DOHH2 (cell line): ENCODE data around the gene LRRC8E.

ENCODE experiments used
- H3F3A ChIP-seq: fragments of 200-600 bp; sonication (generic), shearing (Covaris generic); 2 replicates; pipeline ENCODE4 v1.6.0; 2016; ENCODE audit warnings: antibody characterized with exemption, mild to moderate bottlenecking; ENCODE audit not compliant: control insufficient read depth, insufficient read depth
- H3K27ac ChIP-seq: fragments of 200-600 bp; sonication (generic); 2 replicates; pipeline ENCODE4 v1.5.1; 2014; ENCODE audit warnings: low read depth, mild to moderate bottlenecking, low read length, moderate library complexity
- H3K27me3 ChIP-seq: fragments of 200-600 bp; sonication (generic); 2 replicates; pipeline ENCODE4 v1.6.1; 2014; ENCODE audit warnings: mild to moderate bottlenecking, low read length, mixed read lengths; ENCODE audit not compliant: control insufficient read depth
- H3K36me3 ChIP-seq: fragments of 200-600 bp; sonication (generic); 2 replicates; pipeline ENCODE4 v1.6.1; 2014; ENCODE audit warnings: mild to moderate bottlenecking, low read length, moderate library complexity, mixed read lengths; ENCODE audit not compliant: control insufficient read depth
- H3K4me1 ChIP-seq: fragments of 200-600 bp; sonication (generic); 2 replicates; pipeline ENCODE4 v1.6.1; 2014; ENCODE audit warnings: mild to moderate bottlenecking, low read length, mixed read lengths; ENCODE audit not compliant: control insufficient read depth
- H3K4me2 ChIP-seq: fragments of 200-600 bp; sonication (generic); 2 replicates; pipeline ENCODE4 v1.6.0; 2014; ENCODE audit warnings: mild to moderate bottlenecking, low read length, moderate library complexity
- H3K4me3 ChIP-seq: fragments of 200-600 bp; sonication (generic); 2 replicates; pipeline ENCODE4 v1.5.1; 2014; ENCODE audit warnings: mild to moderate bottlenecking, low read length, mixed read lengths
- H3K79me2 ChIP-seq: fragments of 200-600 bp; sonication (generic); 2 replicates; pipeline ENCODE4 v1.6.1; 2014; ENCODE audit warnings: mild to moderate bottlenecking, low read length, mixed read lengths; ENCODE audit not compliant: control insufficient read depth
- H3K9me2 ChIP-seq: fragments of 200-600 bp; sonication (generic); replicated peaks from 2 replicates; pipeline ENCODE4 v1.6.1; 2014; ENCODE audit warnings: mild to moderate bottlenecking, low read length, mixed read lengths; ENCODE audit not compliant: control insufficient read depth
- H3K9me3 ChIP-seq: fragments of 200-600 bp; sonication (generic); 2 replicates; pipeline ENCODE4 v1.6.1; 2014; ENCODE audit warnings: antibody characterized with exemption, low read length, mixed read lengths; ENCODE audit not compliant: control insufficient read depth, insufficient read depth
- H4K20me1 ChIP-seq: fragments of 200-600 bp; sonication (generic); 2 replicates; pipeline ENCODE4 v1.6.0; 2014; ENCODE audit warnings: low read depth, mild to moderate bottlenecking, antibody characterized with exemption, low read length, moderate library complexity; ENCODE audit not compliant: control insufficient read depth, insufficient read depth
- CTCF ChIP-seq: fragments of 200-600 bp; sonication (generic); IDR thresholded peaks from one replicate; pipeline ENCODE4 v1.5.1; 2014; ENCODE audit warnings: antibody characterized with exemption, mild to moderate bottlenecking, low read depth, low read length; ENCODE audit not compliant: poor library complexity, severe bottlenecking
- EZH2phosphoT487 ChIP-seq: fragments of 200-600 bp; sonication (generic); IDR thresholded peaks from 2 replicates; pipeline ENCODE4 v1.6.1; 2017; ENCODE audit warnings: borderline replicate concordance, mild to moderate bottlenecking, antibody characterized with exemption, low read length, moderate library complexity, mixed read lengths

The LRRC8E gene

GRCh38 chr19:7874897-7875273 lies 13.4 kb upstream of the LRRC8E start:
- Histone ChIP-seq H3K4me1 (peaks cover 32% of the 10 kb centered on the region), H3K4me2 (0 out of 2 replicates have a peak overlapping the region, but pooled peaks have one; percentile 29), H3K79me2 (no peaks in the 10 kb centered on the region), H3K9me3 (no peaks in the 10 kb centered on the region; the same call in 1 of the 2 replicates), H3K4me3 (no peak overlapping the region), H4K20me1 (no peaks in the 10 kb centered on the region), H3K9me2 (no peaks in the 10 kb centered on the region), H3F3A (peaks cover 9% of the 10 kb centered on the region), H3K36me3 (no peaks in the 10 kb centered on the region), H3K27me3 (peaks cover 13% of the 10 kb centered on the region), H3K27ac (no peak overlapping the region)
- TF ChIP-seq EZH2phosphoT487, result no peak
- no peak for TF ChIP-seq CTCF

- no peaks in the 10 kb centered on the region for H3K9me2 ChIP-seq
- no peaks in the 10 kb centered on the region for H3F3A ChIP-seq
- no peak for TF ChIP-seq CTCF
- no peak for TF ChIP-seq EZH2phosphoT487
- peaks cover 13% of the 10 kb centered on the region for H3K27me3 ChIP-seq
- no peak overlapping the region for H3K4me2 ChIP-seq
- no peaks in the 10 kb centered on the region for H3K36me3 ChIP-seq
- H3K4me1 ChIP-seq, result peaks cover 8% of the 10 kb centered on the region
- H3K9me3 ChIP-seq, result no peaks in the 10 kb centered on the region
- H4K20me1 ChIP-seq, result no peaks in the 10 kb centered on the region
- H3K27ac ChIP-seq, result no peak overlapping the region
- H3K4me3 ChIP-seq, result no peak overlapping the region
- no peaks in the 10 kb centered on the region for H3K79me2 ChIP-seq
These were observed 11.0 kb upstream of the LRRC8E start for GRCh38 chr19:7877249-7877836.

GRCh38 chr19:7879111-7879807 lies 9.1 kb upstream of the LRRC8E start:
- Histone ChIP-seq H3K27ac (no peak overlapping the region), H3K9me2 (no peaks in the 10 kb centered on the region), H4K20me1 (no peaks in the 10 kb centered on the region), H3K79me2 (no peaks in the 10 kb centered on the region), H3K4me3 (no peak overlapping the region), H3K36me3 (no peaks in the 10 kb centered on the region), H3K4me1 (0 out of 2 replicates have a peak, but pooled peaks cover 3% of the 10 kb centered on the region), H3F3A (no peaks in the 10 kb centered on the region), H3K27me3 (peaks cover 5% of the 10 kb centered on the region; the same call in 1 of the 2 replicates), H3K4me2 (no peak overlapping the region), H3K9me3 (no peaks in the 10 kb centered on the region)
- no peak for TF ChIP-seq CTCF
- no peak for TF ChIP-seq EZH2phosphoT487
